IPS-11a (cell line): ENCODE data around the gene SLC5A9.

ENCODE experiments used
- H3K4me3 ChIP-seq: one replicate; pipeline ENCODE4 v1.5.1; 2013; ENCODE audit warnings: low read depth, low read length, control low read depth

SLC5A9 gene

GRCh38 chr1:48222501-48223242 lies at the start of gene SLC5A9:
Gene SLC5A9 (plus strand): TSS chr1:48222716. CDS start chr1:48222737, 21 bp downstream.
- no peak within 1 kb of the TSS for H3K4me3 ChIP-seq

- H3K4me3 ChIP-seq: no peak overlapping the region
Observed at GRCh38 chr1:48175116-48175515, 47.4 kb upstream of the SLC5A9 start.

- H3K4me3 ChIP-seq: no peak overlapping the region
Observed at GRCh38 chr1:48177257-48177656, 45.3 kb upstream of the SLC5A9 start.

- H3K4me3 ChIP-seq: no peak overlapping the region
Observed at GRCh38 chr1:48181669-48182367, 40.7 kb upstream of the SLC5A9 start.

GRCh38 chr1:48182439-48182838 lies 40.1 kb upstream of the SLC5A9 start:
- H3K4me3 ChIP-seq: no peak overlapping the region

GRCh38 chr1:48186306-48186839 lies 36.1 kb upstream of the SLC5A9 start:
- no peak overlapping the region for H3K4me3 ChIP-seq

GRCh38 chr1:48187969-48188563 lies 34.5 kb upstream of the SLC5A9 start:
- H3K4me3 ChIP-seq: no peak overlapping the region

GRCh38 chr1:48190881-48191280 lies 31.6 kb upstream of the SLC5A9 start:
- no peak overlapping the region for H3K4me3 ChIP-seq

- H3K4me3 ChIP-seq: no peak overlapping the region
Observed at GRCh38 chr1:48194801-48195200, 27.7 kb upstream of the SLC5A9 start.

- no peak overlapping the region for H3K4me3 ChIP-seq
Observed at GRCh38 chr1:48196237-48196636, 26.3 kb upstream of the SLC5A9 start.

GRCh38 chr1:48198970-48199369 lies 23.5 kb upstream of the SLC5A9 start:
- no peak overlapping the region for H3K4me3 ChIP-seq

- H3K4me3 ChIP-seq: no peak overlapping the region
Observed at GRCh38 chr1:48200166-48200900, 22.2 kb upstream of the SLC5A9 start.

- H3K4me3 ChIP-seq: no peak overlapping the region
Observed at GRCh38 chr1:48202030-48202752, 20.3 kb upstream of the SLC5A9 start.

GRCh38 chr1:48203287-48203900 lies 19.1 kb upstream of the SLC5A9 start:
- H3K4me3 ChIP-seq: no peak overlapping the region

- H3K4me3 ChIP-seq: no peak overlapping the region
Observed at GRCh38 chr1:48205522-48205921, 17.0 kb upstream of the SLC5A9 start.

- H3K4me3 ChIP-seq: no peak overlapping the region
Observed at GRCh38 chr1:48206371-48206770, 16.1 kb upstream of the SLC5A9 start.

GRCh38 chr1:48207131-48207530 lies 15.4 kb upstream of the SLC5A9 start:
- H3K4me3 ChIP-seq: no peak overlapping the region

- H3K4me3 ChIP-seq: no peak overlapping the region
Observed at GRCh38 chr1:48207536-48208075, 14.9 kb upstream of the SLC5A9 start.

- no peak overlapping the region for H3K4me3 ChIP-seq
Observed at GRCh38 chr1:48208251-48208650, 14.3 kb upstream of the SLC5A9 start.

GRCh38 chr1:48208652-48209051 lies 13.9 kb upstream of the SLC5A9 start:
- no peak overlapping the region for H3K4me3 ChIP-seq
